ENCODE measurements around the gene SEPTIN8.

SEPTIN8 gene

DNA sequence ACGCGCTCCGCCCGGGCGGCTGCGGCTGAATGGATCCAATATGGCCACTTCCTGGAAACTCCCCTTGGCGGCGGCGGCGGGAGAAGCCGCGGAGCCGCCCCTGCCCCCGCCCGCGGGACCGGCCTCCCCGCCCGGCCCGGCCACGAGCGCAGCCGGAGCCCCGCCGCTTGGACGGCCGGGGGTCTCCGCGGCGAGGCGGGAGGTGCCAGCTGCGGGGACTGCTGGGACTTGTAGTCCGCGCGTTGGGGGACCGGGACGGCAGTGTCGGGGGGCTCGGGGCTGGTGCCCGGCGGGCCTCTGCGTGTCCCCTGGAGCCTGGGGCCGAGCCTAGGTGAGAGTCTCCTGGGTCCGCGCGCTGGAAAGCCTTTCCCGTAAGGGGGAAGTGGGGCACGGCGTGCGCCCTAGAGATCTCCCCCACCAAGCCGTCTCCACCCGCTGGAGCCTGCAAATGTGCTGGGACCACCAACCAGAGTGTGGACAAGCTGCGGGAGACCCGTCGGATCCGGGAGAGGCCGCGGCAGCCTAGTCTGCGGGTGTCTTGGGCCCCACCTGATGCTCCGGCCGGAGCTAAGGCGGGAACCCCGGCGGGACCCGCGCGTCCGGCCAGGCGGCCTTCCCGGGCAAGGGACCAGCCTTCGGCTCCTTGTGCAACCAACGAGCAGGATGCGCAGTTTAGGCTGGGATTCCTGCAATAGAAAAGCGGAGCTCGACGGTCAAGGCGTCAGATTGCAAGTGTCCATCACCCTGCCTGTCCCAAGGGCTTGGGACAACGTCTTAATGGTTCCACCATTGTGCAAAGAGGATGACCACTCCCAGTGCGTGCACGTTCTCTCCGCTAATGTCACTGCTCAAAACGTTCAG is at the start of gene SEPTIN8 (continued):
- TF ChIP-seq ZNF514 (tag by site-specific recombination; IDR thresholded peaks at IDR 0.05), result no peak
- no peak for TF ChIP-seq ZNF138 (tag by site-specific recombination; IDR thresholded peaks at IDR 0.05; ENCODE audit: borderline replicate concordance)
- TF ChIP-seq, protein P1, sequence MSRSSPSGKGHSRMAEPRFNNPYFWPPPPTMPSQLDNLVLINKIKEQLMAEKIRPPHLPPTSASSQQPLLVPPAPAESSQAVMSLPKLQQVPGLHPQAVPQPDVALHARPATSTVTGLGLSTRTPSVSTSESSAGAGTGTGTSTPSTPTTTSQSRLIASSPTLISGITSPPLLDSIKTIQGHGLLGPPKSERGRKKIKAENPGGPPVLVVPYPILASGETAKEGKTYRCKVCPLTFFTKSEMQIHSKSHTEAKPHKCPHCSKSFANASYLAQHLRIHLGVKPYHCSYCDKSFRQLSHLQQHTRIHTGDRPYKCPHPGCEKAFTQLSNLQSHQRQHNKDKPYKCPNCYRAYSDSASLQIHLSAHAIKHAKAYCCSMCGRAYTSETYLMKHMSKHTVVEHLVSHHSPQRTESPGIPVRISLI (tag by site-specific recombination; IDR thresholded peaks at IDR 0.05), result no peak
- TF ChIP-seq ZSCAN16 (tag by site-specific recombination; IDR thresholded peaks at IDR 0.05), result no peak
- no peak for TF ChIP-seq ZNF26 (tag by site-specific recombination; IDR thresholded peaks at IDR 0.05)
- TF ChIP-seq ZNF791 (tag by site-specific recombination; IDR thresholded peaks at IDR 0.05), result no peak
- no peak for TF ChIP-seq ZNF623 (tag by site-specific recombination; IDR thresholded peaks at IDR 0.05)
- TF ChIP-seq ZNF530 (tag by site-specific recombination; IDR thresholded peaks at IDR 0.05; ENCODE audit: low read depth), result no peak
- no peak for TF ChIP-seq ZNF580 (tag by site-specific recombination; IDR thresholded peaks at IDR 0.05)
- TF ChIP-seq HOXC10 (CRISPR knock-in tag; IDR thresholded peaks at IDR 0.05), result no peak
- TF ChIP-seq ZNF768 (tag by site-specific recombination; IDR thresholded peaks at IDR 0.05), result no peak
- TF ChIP-seq ZNF549 (tag by site-specific recombination; IDR thresholded peaks at IDR 0.05), result no peak
- TF ChIP-seq GLIS1 (tag by site-specific recombination; IDR thresholded peaks at IDR 0.05), result peak; percentile 88
- TF ChIP-seq ZNF248 (tag by site-specific recombination; IDR thresholded peaks at IDR 0.05), result no peak
- TF ChIP-seq KLF17 (tag by site-specific recombination; IDR thresholded peaks at IDR 0.05), result no peak
- TF ChIP-seq ZNF302 (tag by site-specific recombination; IDR thresholded peaks at IDR 0.05; ENCODE audit: low read depth), result no peak
- TF ChIP-seq, protein P2, sequence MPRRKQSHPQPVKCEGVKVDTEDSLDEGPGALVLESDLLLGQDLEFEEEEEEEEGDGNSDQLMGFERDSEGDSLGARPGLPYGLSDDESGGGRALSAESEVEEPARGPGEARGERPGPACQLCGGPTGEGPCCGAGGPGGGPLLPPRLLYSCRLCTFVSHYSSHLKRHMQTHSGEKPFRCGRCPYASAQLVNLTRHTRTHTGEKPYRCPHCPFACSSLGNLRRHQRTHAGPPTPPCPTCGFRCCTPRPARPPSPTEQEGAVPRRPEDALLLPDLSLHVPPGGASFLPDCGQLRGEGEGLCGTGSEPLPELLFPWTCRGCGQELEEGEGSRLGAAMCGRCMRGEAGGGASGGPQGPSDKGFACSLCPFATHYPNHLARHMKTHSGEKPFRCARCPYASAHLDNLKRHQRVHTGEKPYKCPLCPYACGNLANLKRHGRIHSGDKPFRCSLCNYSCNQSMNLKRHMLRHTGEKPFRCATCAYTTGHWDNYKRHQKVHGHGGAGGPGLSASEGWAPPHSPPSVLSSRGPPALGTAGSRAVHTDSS (tag by site-specific recombination; IDR thresholded peaks at IDR 0.05), result no peak
- no peak for TF ChIP-seq ZNF404 (tag by site-specific recombination; IDR thresholded peaks at IDR 0.05)
- TF ChIP-seq ZNF677 (tag by site-specific recombination; IDR thresholded peaks at IDR 0.05), result no peak
- no peak for TF ChIP-seq ZNF776 (tag by site-specific recombination; IDR thresholded peaks at IDR 0.05; ENCODE audit: borderline replicate concordance)
- TF ChIP-seq ZNF155 (tag by site-specific recombination; IDR thresholded peaks at IDR 0.05), result no peak
- TF ChIP-seq ZNF391 (tag by site-specific recombination; IDR thresholded peaks at IDR 0.05; ENCODE audit: borderline replicate concordance, low read depth), result no peak
- TF ChIP-seq BCL11B (tag by site-specific recombination; IDR thresholded peaks at IDR 0.05; ENCODE audit: low read depth), result no peak
- no peak for TF ChIP-seq REPIN1 (tag by site-specific recombination; IDR thresholded peaks at IDR 0.05; ENCODE audit: low read depth)
- TF ChIP-seq ZNF133 (tag by site-specific recombination; IDR thresholded peaks at IDR 0.05), result no peak
- no peak for TF ChIP-seq ZNF548 (tag by site-specific recombination; IDR thresholded peaks at IDR 0.05)
- TF ChIP-seq ZNF280C (tag by site-specific recombination; IDR thresholded peaks at IDR 0.05), result no peak
- no peak for TF ChIP-seq ZNF664 (tag by site-specific recombination; IDR thresholded peaks at IDR 0.05)
- TF ChIP-seq ZBTB26 (tag by site-specific recombination; optimal IDR thresholded peaks at IDR 0.05), result peak; percentile 71
- no peak for TF ChIP-seq ZNF658 (tag by site-specific recombination; IDR thresholded peaks at IDR 0.05)
